Measurements from ENCODE around the gene TLX2. TPM values are rescaled to one million over a fixed set of nuclear protein-coding genes. Genes with fewer than 3 reads are reported as not detected.

TLX2 gene
- total and polyA plus RNA-seq, 2 of the 13 experiments (the other 11 are each of a cell fraction or from before 2014, with no cell fraction given), result 0.05 to 0.20 TPM

DNA sequence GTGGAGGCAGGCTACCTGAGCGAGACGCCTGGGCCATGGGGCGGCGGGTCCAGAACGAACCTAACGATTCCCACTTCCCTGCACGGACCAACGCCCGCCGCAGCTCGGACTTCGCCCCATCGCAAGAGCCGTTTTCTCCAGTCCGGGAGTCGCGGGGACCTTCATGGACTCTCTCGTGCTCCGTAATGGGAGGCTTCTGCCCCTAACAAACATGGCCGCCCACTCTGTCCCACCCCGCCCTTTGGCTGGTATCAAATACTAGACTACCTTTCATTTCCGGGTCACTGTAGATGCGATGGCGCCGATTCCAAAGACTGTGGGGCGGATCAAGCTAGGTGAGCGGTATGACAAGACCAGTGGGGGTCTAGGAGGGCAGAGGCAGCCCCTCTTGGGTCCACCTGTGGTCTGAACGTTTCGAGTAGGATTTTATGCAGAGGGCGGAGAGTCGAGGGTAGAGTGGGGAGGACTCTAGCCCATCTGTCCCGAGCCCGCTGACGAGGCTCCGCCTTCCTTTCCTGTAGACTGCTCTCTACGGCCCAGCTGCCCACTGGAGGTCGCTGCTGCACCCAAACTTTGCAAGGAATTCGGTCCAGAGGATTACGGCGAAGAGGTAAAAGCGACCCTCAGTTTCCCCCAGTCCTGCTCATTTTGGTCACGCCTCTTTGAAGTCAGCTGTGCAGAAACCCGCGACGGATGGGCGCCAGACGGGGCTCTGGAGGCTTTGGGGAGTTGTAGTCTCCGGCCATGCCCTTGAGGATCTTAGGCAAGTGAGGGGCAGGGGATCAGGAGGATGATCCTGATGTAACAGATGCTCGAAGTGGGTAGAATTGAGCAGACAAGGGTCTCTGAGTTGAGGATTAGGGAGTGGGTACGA, 31.2 kb upstream of the TLX2 start, which contains the start of the genes CCDC142 and TTC31 (continued):
- TF ChIP-seq, protein P1, sequence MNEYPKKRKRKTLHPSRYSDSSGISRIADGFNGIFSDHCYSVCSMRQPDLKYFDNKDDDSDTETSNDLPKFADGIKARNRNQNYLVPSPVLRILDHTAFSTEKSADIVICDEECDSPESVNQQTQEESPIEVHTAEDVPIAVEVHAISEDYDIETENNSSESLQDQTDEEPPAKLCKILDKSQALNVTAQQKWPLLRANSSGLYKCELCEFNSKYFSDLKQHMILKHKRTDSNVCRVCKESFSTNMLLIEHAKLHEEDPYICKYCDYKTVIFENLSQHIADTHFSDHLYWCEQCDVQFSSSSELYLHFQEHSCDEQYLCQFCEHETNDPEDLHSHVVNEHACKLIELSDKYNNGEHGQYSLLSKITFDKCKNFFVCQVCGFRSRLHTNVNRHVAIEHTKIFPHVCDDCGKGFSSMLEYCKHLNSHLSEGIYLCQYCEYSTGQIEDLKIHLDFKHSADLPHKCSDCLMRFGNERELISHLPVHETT (CRISPR knock-in tag; conservative IDR thresholded peaks at IDR 0.05), result peak; percentile 48; the same call in 1 of the 2 replicates
- TF ChIP-seq PHF20 (CRISPR knock-in tag; IDR thresholded peaks at IDR 0.05) (peak; percentile 93), ZNF343 (CRISPR knock-in tag; IDR thresholded peaks at IDR 0.05) (no peak; the same call in 1 of the 2 replicates), ZNF556 (CRISPR knock-in tag; IDR thresholded peaks at IDR 0.05; ENCODE audit: borderline replicate concordance) (peak; percentile 87), ZFP36L1 (CRISPR knock-in tag; IDR thresholded peaks at IDR 0.05) (no peak; the same call in 1 of the 2 replicates), ZNF672 (CRISPR knock-in tag; IDR thresholded peaks at IDR 0.05) (0 out of 2 replicates have a peak, but pooled peaks have one; percentile 62), ZNF839 (CRISPR knock-in tag; IDR thresholded peaks at IDR 0.05; ENCODE audit: borderline replicate concordance) (peak; percentile 96; the same call in 1 of the 2 replicates), EEA1 (CRISPR knock-in tag; IDR thresholded peaks at IDR 0.05; ENCODE audit: borderline replicate concordance) (no peak), ZNF136 (CRISPR knock-in tag; IDR thresholded peaks at IDR 0.05; ENCODE audit: low read depth) (peak; percentile 74), ZNF138 (CRISPR knock-in tag; IDR thresholded peaks at IDR 0.05; ENCODE audit: low read depth) (no peak; the same call in 1 of the 2 replicates), NCOA1 (CRISPR knock-in tag; IDR thresholded peaks at IDR 0.05) (peak; percentile 98), ZNF180 (CRISPR knock-in tag; IDR thresholded peaks at IDR 0.05; ENCODE audit: borderline replicate concordance, low read depth) (no peak), ZNF567 (CRISPR knock-in tag; IDR thresholded peaks at IDR 0.05; ENCODE audit: borderline replicate concordance) (peak; percentile 96; the same call in 1 of the 2 replicates), ARHGAP35 (CRISPR knock-in tag; IDR thresholded peaks at IDR 0.05; ENCODE audit: borderline replicate concordance) (no peak; the same call in 1 of the 2 replicates), PHB2 (IDR thresholded peaks at IDR 0.05; ENCODE audit: partially characterized antibody) (no peak)
- TF ChIP-seq, protein P2, sequence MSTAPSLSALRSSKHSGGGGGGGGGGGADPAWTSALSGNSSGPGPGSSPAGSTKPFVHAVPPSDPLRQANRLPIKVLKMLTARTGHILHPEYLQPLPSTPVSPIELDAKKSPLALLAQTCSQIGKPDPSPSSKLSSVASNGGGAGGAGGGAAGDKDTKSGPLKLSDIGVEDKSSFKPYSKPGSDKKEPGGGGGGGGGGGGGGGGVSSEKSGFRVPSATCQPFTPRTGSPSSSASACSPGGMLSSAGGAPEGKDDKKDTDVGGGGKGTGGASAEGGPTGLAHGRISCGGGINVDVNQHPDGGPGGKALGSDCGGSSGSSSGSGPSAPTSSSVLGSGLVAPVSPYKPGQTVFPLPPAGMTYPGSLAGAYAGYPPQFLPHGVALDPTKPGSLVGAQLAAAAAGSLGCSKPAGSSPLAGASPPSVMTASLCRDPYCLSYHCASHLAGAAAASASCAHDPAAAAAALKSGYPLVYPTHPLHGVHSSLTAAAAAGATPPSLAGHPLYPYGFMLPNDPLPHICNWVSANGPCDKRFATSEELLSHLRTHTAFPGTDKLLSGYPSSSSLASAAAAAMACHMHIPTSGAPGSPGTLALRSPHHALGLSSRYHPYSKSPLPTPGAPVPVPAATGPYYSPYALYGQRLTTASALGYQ (CRISPR knock-in tag; IDR thresholded peaks at IDR 0.05), result peak; percentile 82; the same call in 1 of the 2 replicates
- TF ChIP-seq, protein P3, sequence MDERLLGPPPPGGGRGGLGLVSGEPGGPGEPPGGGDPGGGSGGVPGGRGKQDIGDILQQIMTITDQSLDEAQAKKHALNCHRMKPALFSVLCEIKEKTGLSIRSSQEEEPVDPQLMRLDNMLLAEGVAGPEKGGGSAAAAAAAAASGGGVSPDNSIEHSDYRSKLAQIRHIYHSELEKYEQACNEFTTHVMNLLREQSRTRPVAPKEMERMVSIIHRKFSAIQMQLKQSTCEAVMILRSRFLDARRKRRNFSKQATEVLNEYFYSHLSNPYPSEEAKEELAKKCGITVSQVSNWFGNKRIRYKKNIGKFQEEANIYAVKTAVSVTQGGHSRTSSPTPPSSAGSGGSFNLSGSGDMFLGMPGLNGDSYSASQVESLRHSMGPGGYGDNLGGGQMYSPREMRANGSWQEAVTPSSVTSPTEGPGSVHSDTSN (CRISPR knock-in tag; IDR thresholded peaks at IDR 0.05), result peak; percentile 37; the same call in 1 of the 2 replicates
- TF ChIP-seq, protein P4, sequence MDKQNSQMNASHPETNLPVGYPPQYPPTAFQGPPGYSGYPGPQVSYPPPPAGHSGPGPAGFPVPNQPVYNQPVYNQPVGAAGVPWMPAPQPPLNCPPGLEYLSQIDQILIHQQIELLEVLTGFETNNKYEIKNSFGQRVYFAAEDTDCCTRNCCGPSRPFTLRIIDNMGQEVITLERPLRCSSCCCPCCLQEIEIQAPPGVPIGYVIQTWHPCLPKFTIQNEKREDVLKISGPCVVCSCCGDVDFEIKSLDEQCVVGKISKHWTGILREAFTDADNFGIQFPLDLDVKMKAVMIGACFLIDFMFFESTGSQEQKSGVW (CRISPR knock-in tag; IDR thresholded peaks at IDR 0.05; ENCODE audit: borderline replicate concordance), result no peak
- TF ChIP-seq, protein P5, sequence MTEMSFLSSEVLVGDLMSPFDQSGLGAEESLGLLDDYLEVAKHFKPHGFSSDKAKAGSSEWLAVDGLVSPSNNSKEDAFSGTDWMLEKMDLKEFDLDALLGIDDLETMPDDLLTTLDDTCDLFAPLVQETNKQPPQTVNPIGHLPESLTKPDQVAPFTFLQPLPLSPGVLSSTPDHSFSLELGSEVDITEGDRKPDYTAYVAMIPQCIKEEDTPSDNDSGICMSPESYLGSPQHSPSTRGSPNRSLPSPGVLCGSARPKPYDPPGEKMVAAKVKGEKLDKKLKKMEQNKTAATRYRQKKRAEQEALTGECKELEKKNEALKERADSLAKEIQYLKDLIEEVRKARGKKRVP (CRISPR knock-in tag; IDR thresholded peaks at IDR 0.05), result peak in 1 of 2 experiments; percentile 84; a peak in 2 of 4 replicates
- TF ChIP-seq, protein P6, sequence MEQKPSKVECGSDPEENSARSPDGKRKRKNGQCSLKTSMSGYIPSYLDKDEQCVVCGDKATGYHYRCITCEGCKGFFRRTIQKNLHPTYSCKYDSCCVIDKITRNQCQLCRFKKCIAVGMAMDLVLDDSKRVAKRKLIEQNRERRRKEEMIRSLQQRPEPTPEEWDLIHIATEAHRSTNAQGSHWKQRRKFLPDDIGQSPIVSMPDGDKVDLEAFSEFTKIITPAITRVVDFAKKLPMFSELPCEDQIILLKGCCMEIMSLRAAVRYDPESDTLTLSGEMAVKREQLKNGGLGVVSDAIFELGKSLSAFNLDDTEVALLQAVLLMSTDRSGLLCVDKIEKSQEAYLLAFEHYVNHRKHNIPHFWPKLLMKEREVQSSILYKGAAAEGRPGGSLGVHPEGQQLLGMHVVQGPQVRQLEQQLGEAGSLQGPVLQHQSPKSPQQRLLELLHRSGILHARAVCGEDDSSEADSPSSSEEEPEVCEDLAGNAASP (CRISPR knock-in tag; IDR thresholded peaks at IDR 0.05; ENCODE audit: borderline replicate concordance), result peak; percentile 77

Data from HepG2 (cell line).